AG09309 (cell line): ENCODE measurements around the gene C1QTNF9.

Experiments
- DNase-seq: peaks from one replicate; pipeline ENCODE4 v3.0.0-alpha.2; 2010; ENCODE audit warnings: low read depth
- H3K4me3 ChIP-seq: 2 replicates; pipeline ENCODE4 v1.5.1; 2011; ENCODE audit warnings: mild to moderate bottlenecking, low read depth, low read length, moderate library complexity; ENCODE audit not compliant: control insufficient read depth
- CTCF ChIP-seq: IDR thresholded peaks from 2 replicates; pipeline ENCODE4 v1.5.1; 2011; ENCODE audit warnings: mild to moderate bottlenecking, low read depth, low read length, inconsistent platforms; ENCODE audit not compliant: insufficient read depth, control insufficient read depth; ENCODE audit errors: missing control alignments

Gene C1QTNF9

GRCh38 chr13:24274452-24275021 is 34.8 kb upstream of the C1QTNF9 start:
- no peak for TF ChIP-seq CTCF
- no peak overlapping the region for H3K4me3 ChIP-seq
- DNase-seq = no peak

- no peak for TF ChIP-seq CTCF
- no peak for DNase-seq
Measured at GRCh38 chr13:24275041-24275440, 34.3 kb upstream of the C1QTNF9 start.

GRCh38 chr13:24276306-24276705 is 33.1 kb upstream of the C1QTNF9 start:
- DNase-seq = no peak
- H3K4me3 ChIP-seq = no peak overlapping the region
- TF ChIP-seq CTCF = no peak

More at GRCh38 chr13:24275041-24275440, 34.3 kb upstream of the C1QTNF9 start:
- no peak overlapping the region for H3K4me3 ChIP-seq

- TF ChIP-seq CTCF = no peak
- no peak for DNase-seq
Measured at GRCh38 chr13:24276861-24277260, 32.5 kb upstream of the C1QTNF9 start.

GRCh38 chr13:24277761-24278160 is 31.6 kb upstream of the C1QTNF9 start:
- no peak overlapping the region for H3K4me3 ChIP-seq
- DNase-seq = no peak
- no peak for TF ChIP-seq CTCF

More at GRCh38 chr13:24276861-24277260, 32.5 kb upstream of the C1QTNF9 start:
- H3K4me3 ChIP-seq = no peak overlapping the region

GRCh38 chr13:24279327-24280110 is 29.9 kb upstream of the C1QTNF9 start:
- DNase-seq = no peak
- no peak for TF ChIP-seq CTCF
- H3K4me3 ChIP-seq = no peak overlapping the region
